A549 treated with CpdA at 1 μM for 4 hours (cell line): Measurements from ENCODE around the gene AKIP1. TPM values are rescaled to one million over a fixed set of nuclear protein-coding genes. Genes with fewer than 3 reads are reported as not detected.

ENCODE experiments used
- total RNA-seq: library from RNA; stranded (reverse); fragments of 200-300 nt; extraction: Qiagen RNA extraction; gene quantifications from 5 replicates; pipeline ENCODE4 v1.2.3, GENCODE V29; 2022; ENCODE audit warnings: low read depth

The AKIP1 gene, protein sequence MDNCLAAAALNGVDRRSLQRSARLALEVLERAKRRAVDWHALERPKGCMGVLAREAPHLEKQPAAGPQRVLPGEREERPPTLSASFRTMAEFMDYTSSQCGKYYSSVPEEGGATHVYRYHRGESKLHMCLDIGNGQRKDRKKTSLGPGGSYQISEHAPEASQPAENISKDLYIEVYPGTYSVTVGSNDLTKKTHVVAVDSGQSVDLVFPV
- total RNA-seq = 38.3 to 44.3 TPM (median 42.6 TPM) in 5 replicates

DNA sequence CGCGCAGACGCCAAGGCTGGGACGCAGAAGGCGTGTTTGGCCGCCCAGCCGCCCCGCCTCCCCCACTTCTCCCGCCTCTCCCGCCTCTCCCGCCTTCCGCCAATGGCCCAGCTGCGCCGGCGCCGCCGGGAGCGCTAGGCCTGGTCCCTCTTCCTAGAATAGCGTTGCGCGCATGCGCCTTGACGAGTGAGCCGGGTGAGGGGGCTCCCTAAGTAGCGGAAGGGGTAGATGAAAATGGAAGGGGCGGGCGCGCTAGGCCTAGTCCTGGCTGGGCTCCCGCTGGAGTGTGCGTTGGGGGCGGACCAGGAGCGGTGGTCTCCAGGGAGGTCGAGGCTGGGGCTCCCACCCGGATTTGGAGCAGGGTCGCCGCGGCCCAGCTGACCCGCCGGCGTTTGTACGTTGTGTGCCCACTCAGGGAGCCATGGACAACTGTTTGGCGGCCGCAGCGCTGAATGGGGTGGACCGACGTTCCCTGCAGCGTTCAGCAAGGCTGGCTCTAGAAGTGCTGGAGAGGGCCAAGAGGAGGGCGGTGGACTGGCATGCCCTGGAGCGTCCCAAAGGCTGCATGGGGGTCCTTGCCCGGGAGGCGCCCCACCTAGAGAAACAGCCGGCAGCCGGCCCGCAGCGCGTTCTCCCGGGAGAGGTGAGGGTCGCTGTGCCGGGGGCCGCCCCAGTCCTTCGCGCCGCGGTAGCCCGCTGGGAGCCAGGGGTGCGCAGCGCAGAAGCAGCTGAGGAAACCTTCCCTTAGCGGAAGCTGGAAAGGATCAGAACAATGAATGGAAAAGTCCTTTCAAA lies at the start of gene AKIP1:
Gene AKIP1, plus strand, starts transcription at position 161 of the 795 bp plus-strand sequence. Its CDS starts 261 bp downstream, at position 422.

DNA sequence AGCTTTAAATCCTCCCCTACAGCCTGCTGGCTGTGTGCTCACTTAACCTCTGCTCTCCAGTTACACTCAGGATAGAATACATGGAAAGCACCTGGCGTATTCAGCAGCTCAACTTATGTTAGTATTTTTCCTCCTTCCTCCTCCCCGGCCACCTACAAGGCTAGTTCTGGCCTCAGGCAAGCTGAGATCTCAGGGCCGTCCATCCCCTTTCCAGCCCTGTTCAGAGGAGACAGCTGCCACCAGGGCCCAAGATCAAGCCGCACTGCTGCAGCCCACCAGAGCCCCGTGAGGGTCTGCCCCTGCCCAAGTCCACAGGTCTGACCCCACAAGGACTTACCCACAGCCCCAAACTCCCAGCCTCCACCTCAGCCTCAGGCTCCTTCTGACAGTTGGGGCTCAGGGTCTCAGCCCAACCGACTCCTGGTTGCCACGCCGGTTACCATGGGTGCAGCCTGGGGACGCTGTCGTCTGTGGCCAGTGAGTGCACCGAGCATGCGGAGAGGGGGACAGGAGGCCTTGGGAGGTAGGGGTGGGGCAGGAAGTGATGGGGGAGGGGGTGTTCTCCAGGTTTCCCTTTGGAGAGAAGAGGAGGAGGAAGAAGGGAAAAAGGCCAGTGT lies 21.7 kb downstream of the AKIP1 start, which contains the start of gene C11orf16:
Gene C11orf16, minus strand, starts transcription at position 384 of the 617 bp plus-strand sequence. CDS start 639 bp downstream, outside the sequence.

DNA sequence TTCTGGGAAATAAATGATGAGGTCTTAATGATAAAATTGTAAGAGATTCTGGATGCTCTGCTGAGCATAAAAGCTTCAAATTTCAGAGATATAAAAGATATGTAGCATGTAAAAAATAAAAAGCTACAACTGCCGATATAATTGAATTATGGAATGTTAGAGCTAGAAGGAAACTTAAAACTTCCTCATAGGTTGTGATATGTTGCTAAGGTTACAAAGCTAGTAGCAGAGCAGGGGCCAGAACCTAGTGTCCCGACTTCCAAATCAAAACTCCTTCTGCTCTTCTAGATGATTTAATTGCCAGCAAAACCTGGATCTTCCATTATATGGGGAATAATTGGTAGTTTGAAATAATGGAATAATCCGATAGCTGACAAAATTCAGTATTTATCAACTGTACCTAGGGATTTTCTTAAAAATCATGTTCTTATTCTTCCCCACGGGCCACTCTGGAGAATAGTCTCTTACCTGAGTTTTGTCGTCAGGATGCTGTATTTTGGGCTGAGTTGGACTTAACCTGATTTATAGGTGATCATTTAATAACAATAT lies 31.6 kb downstream of the AKIP1 start, which contains the start of gene ASCL3:
Gene ASCL3, minus strand, starts transcription at position 499 of the 549 bp plus-strand sequence. CDS start 4,855 bp downstream, outside the sequence.

DNA sequence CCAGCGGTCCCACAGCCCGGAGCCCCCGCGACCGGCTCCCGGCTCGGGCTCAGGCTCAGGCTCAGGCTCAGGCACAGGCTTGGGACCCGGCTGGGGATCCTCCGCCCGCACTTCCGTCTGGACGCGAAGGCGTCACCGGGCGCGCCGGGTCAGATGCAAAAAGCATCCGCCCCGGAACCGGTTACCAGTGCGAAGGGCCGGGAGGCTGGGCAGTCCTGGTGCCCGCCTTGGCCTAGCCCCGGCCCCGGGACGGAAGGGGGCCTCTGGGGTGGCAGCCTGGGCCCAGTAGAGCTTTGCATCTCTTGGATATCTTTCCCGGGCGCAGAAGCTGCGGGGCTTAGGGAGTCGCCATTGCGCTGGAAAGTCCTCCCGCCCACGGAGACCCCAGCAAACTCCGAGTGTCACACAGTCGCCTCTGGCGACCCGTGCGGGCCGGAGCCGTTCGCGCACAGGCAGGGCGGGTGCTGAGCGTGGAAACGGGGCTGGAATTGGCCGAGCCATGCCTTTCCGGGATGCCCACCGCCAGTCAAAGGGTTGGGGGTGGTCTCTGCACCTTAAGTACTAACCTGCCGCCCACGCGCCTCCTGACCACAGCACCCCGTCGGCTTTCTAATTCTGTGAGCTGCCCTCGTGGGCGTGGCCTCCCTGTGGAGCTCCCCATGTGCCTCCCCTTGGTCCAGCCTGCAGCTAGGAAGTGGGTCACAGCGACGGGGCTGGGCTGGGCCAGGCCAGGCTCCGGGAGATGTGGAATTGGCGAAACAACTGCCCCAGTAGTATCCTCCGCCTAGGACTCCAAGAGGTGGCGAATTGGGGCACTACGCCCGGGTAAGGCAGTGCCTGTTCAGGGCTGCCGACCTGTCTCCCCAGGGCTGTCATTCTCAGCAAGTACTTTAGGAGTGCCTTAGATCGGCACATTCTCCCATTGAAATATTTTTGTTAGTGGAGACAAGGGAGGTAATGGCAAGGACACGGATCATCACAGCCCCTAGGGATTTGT lies 53.6 kb downstream of the AKIP1 start, which contains the start of gene TMEM9B:
Gene TMEM9B, minus strand, starts transcription at position 119 of the 997 bp plus-strand sequence. CDS start 129 bp downstream, outside the sequence.

Other genes starting within 250 kb of the AKIP1 start
- gene TRIM66, start 228.5 kb upstream of the AKIP1 start, total RNA-seq = 2.0 to 2.8 TPM (median 2.3 TPM) in 5 replicates
- 2,466 to 2,810 TPM (median 2,611 TPM) in 5 replicates for gene RPL27A, start 228.4 kb upstream of the AKIP1 start, total RNA-seq
- not detected in 5 replicates for gene C11orf16, start 21.8 kb downstream of the AKIP1 start, total RNA-seq
- gene ASCL3, start 31.8 kb downstream of the AKIP1 start, total RNA-seq = not detected in 5 replicates
- gene TMEM9B, start 53.3 kb downstream of the AKIP1 start, total RNA-seq = 32.3 to 43.3 TPM (median 38.5 TPM) in 5 replicates
- 0.86 to 1.4 TPM (median 1.1 TPM) in 5 replicates for gene NRIP3, start 92.8 kb downstream of the AKIP1 start, total RNA-seq
- 0.27 to 0.70 TPM (median 0.57 TPM) in 5 replicates for gene SCUBE2, start 180.4 kb downstream of the AKIP1 start, total RNA-seq